Stimulated activated CD4-positive, alpha-beta T cell treated with anti-CD3 and anti-CD28 coated beads, TNF-alpha, amount 100 ng/mL, for 1 hour (primary cell): Measurements from ENCODE around the gene SPSB4.

Experiments
- DNase-seq, 3 donors: peaks; one replicate each; pipeline ENCODE4 v3.0.0-alpha.2; 2020; ENCODE audit warnings: low read depth in 3 of 3, low spot score in 1 of 3

SPSB4 gene

DNA sequence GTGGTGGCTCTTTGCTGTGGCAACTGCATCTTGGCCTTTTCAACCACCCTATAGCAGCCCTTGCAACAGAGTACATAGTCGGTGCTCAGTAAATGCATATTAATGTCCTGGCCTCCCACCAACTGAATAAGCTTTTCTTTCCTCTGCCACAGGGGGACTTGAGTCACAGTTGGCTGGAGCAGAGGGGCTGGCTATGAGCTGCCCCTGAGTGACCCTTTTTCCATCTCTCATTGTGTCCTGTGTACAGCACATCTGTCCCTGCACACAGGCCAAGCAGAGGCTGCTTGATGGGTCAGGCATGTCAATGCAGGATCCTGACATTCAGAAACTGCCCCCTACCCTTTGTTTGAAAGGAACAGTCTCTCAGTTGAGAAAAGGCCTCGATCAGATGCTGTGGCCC is 22.4 kb downstream of the SPSB4 start:
- no peak for DNase-seq

DNA sequence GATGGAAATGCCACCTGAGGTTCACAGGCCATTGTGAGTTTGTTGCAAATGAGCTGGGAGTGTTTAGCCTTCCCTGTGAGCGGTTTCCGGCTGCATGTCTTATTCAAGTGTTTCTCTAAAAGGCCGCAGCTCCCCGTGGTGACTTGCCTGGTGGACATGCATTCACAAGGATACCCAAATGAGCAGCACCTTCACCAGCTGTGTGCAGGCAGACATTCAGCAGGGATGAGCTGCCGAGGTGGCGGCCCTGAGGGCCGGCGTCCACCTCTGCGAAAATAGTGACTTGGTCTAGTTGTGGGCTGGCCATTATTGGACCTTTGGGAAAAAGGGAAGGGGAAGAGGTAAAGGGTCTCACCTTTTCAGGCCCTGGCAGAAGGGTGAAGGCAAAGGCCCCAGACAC is 23.4 kb downstream of the SPSB4 start:
- DNase-seq: no peak

DNA sequence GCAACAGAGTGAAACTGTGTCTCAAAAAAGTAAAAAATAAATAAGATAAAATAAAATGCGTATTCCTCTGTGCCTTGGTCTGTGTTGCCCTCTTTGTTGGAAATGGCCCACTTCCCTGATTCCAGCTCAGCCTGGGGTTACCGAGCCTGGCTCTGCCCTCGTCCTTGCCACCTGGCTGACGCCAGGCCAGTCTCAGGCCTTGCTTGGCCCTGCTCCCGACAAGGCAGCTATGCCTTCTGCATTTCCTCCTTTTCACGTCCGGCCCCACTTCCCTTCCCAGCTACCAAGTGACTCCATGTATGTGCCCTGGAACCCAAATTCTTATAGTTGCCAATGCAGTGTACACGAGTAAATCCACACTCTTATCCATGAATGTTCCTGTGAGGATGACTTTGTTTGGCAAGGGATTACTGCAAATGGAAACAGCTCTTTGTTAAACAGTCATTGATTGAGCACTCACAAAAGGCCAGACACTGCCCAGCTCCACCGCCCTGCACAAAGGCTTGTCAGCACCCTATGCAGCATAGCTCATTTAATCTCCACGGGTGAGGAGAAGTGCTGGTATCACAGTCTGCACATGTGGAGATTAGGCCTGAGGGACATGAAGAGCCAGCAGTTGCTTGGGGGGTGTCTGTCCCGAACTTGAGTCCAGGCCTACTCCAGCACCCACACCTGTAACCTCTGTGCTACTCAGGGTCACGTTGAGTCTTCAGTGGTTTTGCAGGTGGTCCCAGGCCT is 25.1 kb downstream of the SPSB4 start:
- DNase-seq: no peak

DNA sequence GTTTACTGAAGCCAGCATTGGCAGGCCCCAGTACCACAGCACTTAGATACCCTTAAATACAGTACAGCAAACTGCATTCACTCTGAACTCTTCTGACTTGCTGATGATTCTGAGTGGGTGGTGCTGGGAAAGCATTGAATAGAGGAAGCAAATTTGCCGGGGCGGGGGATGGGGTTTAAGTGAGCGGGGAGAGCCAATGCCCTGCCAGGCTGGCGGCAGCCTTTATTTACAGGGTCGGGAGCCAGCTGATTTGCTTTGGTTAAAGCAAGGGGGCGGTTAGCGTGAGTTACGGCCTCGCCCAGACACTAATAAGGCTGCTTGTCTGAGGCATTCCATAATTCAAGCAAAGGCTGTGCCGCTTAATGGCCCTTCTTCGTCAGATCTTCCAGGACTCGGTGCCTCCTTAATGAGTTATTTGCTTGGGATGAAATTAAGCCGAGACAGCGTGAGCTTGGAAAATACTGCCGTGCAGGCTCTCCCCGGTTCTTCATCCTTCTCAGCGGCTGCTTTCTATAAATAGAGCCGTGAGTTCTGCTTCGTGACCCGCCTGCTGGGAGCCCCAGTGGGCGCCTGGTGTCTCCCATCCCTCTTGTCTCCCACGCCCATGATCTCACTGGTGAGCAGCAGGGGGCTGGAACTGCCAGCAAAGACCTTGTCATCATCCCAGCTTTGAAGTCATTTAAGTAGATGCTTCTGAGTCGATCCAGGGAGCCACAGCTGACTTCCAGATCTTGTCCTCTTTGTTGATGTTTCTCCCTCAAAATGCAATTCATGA is 25.8 kb downstream of the SPSB4 start:
- no peak for DNase-seq

DNA sequence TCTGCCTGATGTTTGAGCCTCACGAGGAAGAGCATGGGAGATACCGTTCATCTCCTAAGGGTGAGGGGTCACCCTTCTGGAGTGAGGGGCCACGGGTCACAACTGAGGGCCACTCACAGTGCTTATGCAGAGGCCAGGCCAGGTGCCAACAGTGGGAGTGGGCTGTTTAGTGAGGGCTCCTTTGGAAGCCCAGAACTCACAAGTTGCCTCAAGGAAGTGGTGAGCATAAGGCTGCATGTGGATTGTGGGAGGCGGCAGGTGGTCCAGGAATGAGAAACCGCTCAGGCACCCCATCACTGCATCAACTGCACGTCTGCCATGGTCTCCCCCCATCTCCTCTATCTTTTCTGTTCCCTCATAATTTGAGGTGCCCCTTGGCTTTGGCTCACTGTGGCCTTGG is 26.5 kb downstream of the SPSB4 start:
- no peak for DNase-seq

DNA sequence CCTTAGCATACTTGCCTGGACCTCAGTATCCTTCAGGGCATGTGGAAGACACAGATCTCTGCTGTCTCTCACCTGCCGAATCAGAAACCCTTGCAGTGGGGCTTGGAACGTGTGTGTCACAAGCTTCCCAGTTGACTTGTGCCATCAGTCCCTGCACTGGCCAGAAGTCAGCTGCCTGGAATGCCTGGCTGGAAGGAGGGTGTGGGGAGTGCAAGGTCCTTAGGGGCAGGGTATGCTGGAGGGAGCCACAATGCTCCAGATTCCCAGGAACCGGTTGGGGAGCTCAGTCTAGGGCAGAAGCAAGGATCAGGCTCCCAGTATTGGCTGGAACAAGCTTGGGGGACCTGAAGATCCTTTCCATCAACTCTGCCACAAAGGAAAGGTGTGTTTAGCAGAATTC is 27.1 kb downstream of the SPSB4 start:
- DNase-seq: no peak

DNA sequence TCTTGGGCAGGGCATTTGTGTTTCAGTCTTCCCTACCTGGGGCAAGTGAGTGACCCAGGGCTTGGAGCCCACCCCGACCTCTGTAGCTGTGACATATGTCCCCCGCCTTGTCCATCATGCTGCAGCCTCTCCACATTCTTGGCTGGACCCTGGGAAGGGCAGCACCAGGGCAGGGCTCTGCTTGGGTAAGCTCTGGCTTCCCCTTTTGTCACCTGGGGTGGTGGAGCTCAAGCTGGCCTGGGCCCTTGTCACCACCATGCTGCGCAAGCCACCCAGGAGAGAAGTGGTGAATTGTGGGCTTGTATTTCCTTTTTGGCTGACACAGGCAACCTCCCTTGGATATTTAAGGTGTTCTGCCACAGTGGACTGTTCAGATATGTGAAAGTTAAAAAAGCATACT is 29.3 kb downstream of the SPSB4 start:
- DNase-seq: no peak

DNA sequence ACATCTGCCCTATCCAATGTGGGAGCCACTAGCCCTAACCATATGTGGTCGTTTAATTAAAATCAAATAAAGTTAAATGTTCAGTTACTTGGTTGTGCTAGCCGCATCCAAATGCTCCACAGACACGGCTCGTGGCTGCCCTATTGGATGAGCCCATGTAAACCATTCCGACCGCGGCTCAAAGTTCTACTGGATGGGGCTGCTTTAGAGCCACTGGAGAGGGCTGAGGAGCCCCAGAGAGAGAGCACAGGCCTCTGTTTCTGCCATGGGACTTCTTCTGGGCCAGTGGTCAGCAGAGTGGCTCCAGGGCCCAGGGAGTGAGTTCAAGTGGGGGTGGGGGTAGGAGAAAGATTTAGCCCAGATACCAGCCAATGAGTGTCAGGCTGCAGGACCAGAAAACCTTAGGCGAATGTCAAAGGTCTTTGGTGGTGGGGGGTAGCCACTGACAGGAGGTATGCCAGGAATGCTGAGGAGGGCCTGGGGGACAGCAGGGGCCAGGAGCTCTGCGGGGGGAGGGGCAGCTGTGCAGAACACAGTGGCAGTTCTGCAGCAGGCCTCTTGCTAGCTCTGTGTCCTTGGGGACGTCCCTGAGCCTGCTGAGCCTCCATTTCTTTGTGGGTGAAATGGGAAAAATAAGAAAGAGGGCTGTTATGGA is 30.1 kb downstream of the SPSB4 start:
- DNase-seq: no peak

DNA sequence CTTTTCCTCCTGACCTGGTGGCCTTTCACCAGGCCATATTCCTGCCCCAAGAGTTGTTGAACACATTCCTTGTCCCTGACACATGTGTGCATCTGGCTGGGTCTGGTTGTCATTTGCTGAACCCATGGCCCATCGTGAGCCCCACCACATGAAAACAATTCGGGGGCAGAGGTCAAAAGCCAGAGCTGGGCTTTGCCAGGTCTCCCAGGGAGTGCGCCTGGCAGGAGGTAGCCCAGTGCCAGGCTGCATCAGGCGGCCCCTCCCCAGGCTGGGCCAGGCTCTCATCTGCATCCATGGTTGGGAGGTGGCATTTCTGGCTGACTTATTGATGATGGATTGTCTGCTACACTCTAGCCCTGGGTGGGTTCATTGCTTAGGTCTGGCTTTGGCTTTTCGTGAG is 30.9 kb downstream of the SPSB4 start:
- no peak for DNase-seq

DNA sequence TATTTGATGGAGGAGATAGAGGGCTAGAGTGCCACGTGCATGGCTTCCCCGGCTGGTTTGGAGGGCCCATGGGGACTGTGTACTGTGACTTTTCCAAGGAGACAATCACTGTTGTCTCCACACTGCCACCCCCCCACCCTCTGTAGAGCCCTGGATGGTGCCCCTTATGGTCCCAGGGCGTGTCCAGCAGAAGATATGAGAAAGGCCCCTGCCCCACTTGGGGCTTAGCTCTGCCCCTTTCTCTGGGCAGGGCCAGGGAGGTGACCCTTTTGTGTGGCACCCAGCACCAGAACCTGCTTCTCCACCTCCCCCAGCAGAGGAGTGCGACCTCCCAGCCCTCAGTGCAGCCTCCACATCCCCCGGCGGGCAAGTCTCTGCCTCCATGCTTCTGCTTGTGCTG is 32.1 kb downstream of the SPSB4 start:
- no peak for DNase-seq

DNA sequence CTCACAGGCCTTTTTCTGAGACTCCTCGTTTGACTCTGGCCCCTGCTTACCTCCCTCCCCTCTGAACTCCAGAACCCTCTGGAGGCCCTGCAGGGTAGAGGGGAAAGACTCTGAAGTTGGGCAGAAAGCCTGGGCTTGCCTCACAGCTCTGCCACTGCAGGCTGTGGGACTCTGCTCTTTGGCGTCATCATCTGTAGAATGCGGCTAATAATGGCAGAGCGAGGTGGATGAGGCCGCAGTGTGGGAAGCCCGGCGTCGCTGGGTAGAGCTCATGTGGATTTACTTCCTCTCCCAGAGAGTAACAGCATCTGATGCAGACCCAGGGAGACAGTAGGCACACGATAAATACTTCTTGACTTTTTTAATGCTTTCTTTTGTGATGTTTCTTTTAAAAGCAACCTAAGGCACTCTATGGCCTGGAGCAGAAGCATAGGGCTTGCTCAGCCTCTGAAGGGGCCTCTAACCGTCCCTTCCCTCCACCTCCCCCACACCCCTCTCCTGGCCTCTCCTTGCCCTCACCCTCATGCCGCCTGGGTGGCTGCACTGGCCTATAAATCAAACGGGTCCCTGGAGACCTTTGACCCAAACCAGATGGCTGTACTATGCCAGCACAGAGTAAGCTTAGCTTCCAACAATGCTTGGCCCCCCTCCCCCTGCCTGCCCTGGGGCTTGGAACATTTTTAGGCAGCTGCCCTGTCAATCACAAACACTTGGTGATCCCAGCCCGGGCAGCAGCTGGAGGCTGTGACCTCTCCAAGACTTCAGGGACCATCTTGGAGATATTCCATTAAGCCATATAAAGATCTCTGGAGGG is 32.9 kb downstream of the SPSB4 start:
- DNase-seq: no peak

DNA sequence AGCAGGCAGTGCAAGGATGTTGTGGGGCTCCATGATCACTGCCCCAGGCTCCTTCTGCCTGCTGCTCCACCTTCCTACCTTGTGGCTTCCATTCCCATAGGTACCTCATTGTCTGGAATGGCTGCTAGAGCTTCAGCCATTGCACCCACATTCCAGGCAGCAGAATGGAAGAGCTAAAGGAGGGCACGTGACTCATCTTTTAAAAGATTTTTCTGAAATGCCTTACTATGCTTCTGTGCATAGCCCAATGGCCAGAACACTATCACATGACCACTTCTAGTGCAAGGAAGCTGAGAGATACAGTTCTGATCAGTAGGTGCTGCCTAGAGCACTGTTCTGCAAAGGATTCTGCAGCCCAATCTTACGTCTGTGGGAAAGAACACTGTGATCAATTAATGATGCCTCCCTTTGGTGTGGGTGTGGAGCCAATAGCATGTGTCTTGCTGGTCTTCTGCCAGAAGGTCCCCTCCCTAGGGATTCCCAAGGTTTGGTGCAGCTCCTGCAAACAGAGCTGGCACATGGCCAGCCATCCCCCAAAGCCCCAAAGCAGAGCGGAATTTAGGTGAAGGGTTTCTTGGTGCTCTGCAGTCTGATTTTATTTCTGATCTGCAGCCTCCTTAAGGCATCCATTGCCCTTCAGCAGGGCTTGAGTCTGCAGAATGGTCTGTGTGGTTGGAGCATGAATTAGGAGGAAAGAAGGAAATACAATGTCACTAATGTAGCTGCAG is 34.4 kb downstream of the SPSB4 start:
- no peak for DNase-seq

DNA sequence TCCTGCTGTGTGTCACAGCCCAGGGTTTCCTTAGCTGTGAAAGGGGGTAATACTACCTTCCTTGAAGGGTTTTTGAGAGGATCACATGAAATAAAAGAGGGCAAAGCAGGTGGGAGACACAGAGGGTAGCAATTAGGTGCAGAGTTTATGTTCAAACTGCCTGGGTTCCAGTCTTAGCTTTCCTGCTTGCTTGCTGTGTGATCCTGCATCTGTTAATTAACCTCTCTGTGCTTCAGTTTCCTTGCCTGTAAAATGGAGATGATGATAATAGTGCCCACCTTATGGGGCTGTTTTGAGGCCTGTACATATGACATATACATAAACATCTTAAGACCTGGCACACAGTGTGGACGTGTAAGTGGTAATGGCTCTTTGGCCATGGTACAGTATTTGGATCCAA is 35.0 kb downstream of the SPSB4 start:
- no peak for DNase-seq

DNA sequence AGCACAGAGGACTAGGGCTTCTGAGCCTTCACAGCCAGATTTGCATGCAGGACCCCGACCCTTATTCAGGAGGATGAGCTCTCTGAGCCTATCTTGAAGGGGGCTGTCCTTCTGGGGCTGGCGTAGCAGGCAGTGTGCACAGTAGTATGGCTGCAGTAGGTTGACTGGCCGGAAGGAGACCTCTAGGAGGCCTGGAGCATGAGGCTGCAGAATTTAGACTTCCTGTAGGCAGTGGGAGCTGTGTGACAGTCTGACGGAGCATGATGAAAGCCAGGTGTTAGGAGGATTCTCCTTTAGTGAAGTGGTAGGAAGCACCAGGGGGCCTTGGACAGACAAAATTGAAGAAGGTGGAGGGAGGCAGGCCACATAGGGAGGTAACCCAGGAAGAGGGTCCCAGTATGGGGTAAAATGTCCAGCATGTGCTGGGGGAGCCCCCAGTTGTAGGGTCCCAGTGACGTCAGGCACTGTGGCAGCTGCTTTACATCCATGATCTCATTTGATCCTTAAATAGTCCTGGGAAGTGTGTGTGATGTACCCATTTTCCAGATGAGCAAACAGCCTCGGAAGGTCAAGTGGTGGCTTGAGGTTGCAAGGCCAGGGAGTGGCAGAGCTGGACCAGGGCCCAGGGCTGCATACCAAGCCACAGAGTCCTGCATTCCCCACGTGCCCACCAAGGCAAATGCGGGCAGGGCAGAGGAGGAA is 36.1 kb downstream of the SPSB4 start:
- DNase-seq: no peak

DNA sequence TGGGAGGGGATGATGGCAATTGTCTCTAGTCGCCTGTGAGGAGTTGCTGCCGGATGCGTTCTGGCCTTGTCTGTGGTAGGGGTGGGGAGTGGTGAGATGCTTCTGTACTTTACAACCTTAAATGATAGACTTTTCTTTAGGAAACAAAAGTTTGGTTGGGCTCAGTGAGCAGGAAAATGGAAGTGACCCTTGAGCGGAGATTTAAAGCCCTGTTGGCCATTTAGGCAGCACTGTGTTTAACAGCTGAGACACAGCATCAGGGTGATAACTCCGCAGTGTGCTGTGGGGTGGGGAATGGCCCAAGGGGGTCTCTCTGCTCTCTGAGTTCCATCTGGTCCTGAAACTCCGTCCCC is 36.6 kb downstream of the SPSB4 start:
- DNase-seq: no peak

DNA sequence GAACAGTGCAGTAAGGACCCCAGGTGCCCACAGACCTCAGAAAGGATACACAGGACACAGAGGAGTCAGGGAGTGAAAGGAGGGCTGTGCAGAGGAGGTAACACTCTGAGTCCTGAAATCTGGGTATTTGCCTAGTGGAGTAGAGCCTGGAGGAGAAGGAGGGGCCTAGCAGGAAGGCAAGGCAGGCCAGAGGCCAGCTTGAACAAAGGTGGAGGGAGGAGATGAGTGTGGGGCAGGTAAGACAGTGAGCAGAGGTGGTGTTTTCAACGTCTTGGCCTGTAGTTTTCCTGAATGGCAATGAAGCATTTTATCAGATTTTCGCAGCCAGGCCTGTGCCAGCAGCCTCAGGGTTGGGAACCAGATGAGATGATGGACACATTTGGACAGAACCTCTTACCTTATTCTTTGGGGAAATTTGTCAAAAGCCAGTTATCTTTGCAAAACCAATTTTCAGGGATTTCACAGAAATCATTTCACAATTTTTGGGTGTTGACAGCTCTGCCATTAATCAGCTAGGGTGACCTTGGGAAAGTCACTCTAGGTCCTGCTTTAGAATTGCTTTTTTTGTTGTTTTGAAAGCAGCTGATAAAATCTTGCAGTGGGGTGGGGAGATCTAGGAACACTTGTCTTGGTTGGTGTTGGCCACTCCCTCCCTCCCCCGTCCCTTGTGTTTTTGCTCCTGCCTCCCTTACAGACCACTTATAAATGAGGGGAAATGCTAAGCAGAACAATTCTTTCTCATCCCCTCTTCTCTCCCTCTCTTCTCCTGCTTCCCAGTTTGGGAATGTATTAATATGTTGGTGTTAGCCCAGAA is 38.4 kb downstream of the SPSB4 start:
- DNase-seq: no peak

DNA sequence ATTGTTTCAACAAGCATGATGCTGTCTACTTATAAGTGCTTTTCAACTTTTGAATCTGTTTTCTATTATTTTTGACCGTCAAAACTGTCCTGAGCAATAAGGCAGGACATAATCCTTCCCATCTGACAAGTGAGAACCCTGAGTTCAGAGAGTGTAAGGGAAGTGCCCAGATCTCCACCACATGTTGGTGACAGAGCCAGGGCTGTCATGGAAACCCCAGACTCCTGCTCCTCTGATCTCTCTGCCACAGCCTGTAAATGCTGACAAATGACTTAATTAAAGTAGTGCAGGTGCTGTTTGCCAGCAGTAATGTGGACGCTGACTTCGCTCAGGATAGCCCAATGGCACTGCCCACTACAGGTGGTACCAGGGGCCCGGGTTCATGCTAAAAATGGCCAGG is 40.3 kb downstream of the SPSB4 start:
- no peak for DNase-seq

DNA sequence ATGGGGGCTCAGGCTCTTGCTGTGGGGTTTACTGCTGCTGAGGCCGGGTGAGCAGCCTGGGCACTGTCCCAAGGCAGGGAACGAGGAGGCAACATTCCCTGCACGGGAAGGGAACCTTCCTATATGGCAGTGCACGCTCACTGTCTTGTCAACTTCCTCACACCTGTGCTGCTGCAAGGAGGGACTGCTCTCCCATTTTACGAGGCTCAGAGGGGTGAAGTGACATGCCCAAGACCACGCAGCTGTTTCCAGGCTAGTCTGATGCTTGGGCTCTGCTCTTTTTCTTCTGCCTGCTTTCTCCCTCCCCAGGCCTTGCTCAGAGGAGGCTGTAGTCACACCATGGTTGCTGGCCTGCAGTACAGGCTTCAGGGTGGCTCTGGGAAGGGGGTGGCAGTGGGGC is 41.5 kb downstream of the SPSB4 start:
- DNase-seq: no peak

DNA sequence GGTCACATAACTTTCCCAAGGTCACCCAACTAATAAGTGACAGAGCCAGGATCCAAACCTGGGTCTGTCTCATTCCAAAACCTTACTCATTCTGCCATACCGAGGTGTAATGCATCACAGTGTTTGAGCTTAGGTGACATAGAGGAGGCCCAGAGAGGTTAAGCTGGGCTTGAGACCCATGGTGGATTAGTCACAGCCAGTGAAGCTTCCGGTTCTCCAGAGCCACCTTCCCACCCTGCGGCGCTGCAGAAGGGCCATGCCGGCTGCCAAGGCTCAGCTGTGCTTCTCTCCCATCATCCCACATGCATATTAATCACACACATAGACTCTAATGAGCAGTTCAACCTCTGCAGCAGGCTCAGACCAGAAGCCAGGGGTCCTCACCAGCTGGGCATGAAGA is 42.2 kb downstream of the SPSB4 start:
- no peak for DNase-seq
